Measurements from ENCODE around the gene AP4B1. TPM values are rescaled to one million over a fixed set of nuclear protein-coding genes. Genes with fewer than 3 reads are reported as not detected.

Gene AP4B1
- total and polyA plus RNA-seq, 9 of the 15 experiments (the other 6 are each of a cell fraction or from before 2014, with no cell fraction given) = 15.8 to 36.5 (median 24.6) TPM

GRCh38 chr1:113949007-113949406 lies 44.4 kb upstream of the AP4B1 start (continued):
- TF ChIP-seq CREB5 (CRISPR knock-in tag; IDR thresholded peaks at IDR 0.05) (no peak), ARHGAP35 (IDR thresholded peaks at IDR 0.05; ENCODE audit: partially characterized antibody) (no peak), TRIM24 (IDR thresholded peaks at IDR 0.05) (no peak), ARNT (IDR thresholded peaks at IDR 0.05) (0 out of 4 replicates have a peak, but pooled peaks of 1 of the 2 experiments have one; percentile 68), MAFK (IDR thresholded peaks at IDR 0.05; ENCODE audit: low read length) (no peak), HDAC2 (IDR thresholded peaks at IDR 0.05) (0 out of 2 replicates have a peak, but pooled peaks have one; percentile 39), ZNF408 (CRISPR knock-in tag; IDR thresholded peaks at IDR 0.05; ENCODE audit: low read depth) (no peak), KAT2B (IDR thresholded peaks at IDR 0.05; ENCODE audit: low read depth, low read length) (no peak), FOXA3 (CRISPR knock-in tag; conservative IDR thresholded peaks at IDR 0.05 in 1 of 2, IDR thresholded peaks at IDR 0.05 in 1 of 2) (0 out of 4 replicates have a peak, but pooled peaks of 1 of the 2 experiments have one; percentile 18), ZBTB8A (IDR thresholded peaks at IDR 0.05; ENCODE audit: partially characterized antibody) (no peak), ZNF589 (CRISPR knock-in tag; IDR thresholded peaks at IDR 0.05; ENCODE audit: low read depth) (peak; percentile 45; the same call in 1 of the 2 replicates), HMG20A (CRISPR knock-in tag; conservative IDR thresholded peaks at IDR 0.05) (no peak), SLC30A9 (CRISPR knock-in tag; IDR thresholded peaks at IDR 0.05) (no peak), ATF2 (CRISPR knock-in tag; IDR thresholded peaks at IDR 0.05) (no peak), BMI1 (IDR thresholded peaks at IDR 0.05; ENCODE audit: low read length) (no peak), CCAR2 (IDR thresholded peaks at IDR 0.05; ENCODE audit: low read depth, low read length) (no peak)
- TF ChIP-seq, protein P1, sequence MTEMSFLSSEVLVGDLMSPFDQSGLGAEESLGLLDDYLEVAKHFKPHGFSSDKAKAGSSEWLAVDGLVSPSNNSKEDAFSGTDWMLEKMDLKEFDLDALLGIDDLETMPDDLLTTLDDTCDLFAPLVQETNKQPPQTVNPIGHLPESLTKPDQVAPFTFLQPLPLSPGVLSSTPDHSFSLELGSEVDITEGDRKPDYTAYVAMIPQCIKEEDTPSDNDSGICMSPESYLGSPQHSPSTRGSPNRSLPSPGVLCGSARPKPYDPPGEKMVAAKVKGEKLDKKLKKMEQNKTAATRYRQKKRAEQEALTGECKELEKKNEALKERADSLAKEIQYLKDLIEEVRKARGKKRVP (CRISPR knock-in tag; IDR thresholded peaks at IDR 0.05) = no peak
- TF ChIP-seq, protein P2, sequence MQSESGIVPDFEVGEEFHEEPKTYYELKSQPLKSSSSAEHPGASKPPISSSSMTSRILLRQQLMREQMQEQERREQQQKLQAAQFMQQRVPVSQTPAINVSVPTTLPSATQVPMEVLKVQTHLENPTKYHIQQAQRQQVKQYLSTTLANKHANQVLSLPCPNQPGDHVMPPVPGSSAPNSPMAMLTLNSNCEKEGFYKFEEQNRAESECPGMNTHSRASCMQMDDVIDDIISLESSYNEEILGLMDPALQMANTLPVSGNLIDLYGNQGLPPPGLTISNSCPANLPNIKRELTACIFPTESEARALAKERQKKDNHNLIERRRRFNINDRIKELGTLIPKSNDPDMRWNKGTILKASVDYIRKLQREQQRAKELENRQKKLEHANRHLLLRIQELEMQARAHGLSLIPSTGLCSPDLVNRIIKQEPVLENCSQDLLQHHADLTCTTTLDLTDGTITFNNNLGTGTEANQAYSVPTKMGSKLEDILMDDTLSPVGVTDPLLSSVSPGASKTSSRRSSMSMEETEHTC (IDR thresholded peaks at IDR 0.05) = 0 out of 2 replicates have a peak, but pooled peaks have one; percentile 10
- TF ChIP-seq, protein P3, sequence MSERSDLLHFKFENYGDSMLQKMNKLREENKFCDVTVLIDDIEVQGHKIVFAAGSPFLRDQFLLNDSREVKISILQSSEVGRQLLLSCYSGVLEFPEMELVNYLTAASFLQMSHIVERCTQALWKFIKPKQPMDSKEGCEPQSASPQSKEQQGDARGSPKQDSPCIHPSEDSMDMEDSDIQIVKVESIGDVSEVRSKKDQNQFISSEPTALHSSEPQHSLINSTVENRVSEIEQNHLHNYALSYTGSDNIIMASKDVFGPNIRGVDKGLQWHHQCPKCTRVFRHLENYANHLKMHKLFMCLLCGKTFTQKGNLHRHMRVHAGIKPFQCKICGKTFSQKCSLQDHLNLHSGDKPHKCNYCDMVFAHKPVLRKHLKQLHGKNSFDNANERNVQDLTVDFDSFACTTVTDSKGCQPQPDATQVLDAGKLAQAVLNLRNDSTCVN (CRISPR knock-in tag; IDR thresholded peaks at IDR 0.05) = no peak
- TF ChIP-seq, protein P4, sequence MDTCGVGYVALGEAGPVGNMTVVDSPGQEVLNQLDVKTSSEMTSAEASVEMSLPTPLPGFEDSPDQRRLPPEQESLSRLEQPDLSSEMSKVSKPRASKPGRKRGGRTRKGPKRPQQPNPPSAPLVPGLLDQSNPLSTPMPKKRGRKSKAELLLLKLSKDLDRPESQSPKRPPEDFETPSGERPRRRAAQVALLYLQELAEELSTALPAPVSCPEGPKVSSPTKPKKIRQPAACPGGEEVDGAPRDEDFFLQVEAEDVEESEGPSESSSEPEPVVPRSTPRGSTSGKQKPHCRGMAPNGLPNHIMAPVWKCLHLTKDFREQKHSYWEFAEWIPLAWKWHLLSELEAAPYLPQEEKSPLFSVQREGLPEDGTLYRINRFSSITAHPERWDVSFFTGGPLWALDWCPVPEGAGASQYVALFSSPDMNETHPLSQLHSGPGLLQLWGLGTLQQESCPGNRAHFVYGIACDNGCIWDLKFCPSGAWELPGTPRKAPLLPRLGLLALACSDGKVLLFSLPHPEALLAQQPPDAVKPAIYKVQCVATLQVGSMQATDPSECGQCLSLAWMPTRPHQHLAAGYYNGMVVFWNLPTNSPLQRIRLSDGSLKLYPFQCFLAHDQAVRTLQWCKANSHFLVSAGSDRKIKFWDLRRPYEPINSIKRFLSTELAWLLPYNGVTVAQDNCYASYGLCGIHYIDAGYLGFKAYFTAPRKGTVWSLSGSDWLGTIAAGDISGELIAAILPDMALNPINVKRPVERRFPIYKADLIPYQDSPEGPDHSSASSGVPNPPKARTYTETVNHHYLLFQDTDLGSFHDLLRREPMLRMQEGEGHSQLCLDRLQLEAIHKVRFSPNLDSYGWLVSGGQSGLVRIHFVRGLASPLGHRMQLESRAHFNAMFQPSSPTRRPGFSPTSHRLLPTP (IDR thresholded peaks at IDR 0.05; ENCODE audit: borderline replicate concordance, extremely low read depth, insufficient read length) = no peak

All from K562 (cell line).